GM12873 (cell line): ENCODE data around the gene GLIS1.

ENCODE experiments used
- TF ChIP-seq, protein P1 (sequence below): IDR thresholded peaks from 2 replicates; pipeline ENCODE4 v1.5.1; 2012; ENCODE audit warnings: low read depth, mild to moderate bottlenecking, moderate library complexity, low read length, control low read depth; ENCODE audit not compliant: insufficient read depth; ENCODE audit errors: missing control alignments

The GLIS1 gene

DNA sequence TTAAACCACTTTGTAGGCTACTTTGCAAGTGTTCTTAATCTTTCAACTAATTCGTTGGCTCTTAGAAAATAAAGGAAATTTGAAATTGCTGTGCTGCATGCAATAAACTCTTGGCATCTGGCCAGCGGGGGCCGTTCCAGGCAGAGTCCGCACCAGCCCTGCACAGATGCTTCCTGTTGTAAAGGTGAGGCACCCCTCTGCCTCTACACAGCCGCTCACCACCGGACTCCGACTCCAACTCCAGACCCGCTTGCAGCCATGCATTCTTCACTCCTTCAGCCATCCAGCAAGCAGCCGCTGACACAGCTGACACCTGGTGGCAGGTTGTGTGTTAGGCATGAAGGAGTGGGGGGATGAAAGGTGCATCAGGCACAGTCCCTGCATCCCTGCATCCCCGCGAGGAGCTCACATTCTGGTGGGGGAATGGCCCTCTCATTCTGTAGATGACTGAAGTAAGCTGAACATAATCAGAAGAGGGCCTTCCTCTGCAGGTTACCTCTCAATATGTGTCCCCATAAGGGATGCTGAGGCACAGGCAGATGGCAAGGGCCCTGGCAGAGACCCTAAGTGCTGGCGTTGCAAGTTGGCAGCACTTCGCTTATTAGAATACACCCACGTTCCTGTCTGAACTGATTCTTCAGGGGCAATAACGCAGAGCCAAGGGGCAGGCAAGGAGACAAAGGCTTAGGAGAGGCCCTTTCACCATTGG, 56.8 kb downstream of the GLIS1 start:
- TF ChIP-seq, protein P1, sequence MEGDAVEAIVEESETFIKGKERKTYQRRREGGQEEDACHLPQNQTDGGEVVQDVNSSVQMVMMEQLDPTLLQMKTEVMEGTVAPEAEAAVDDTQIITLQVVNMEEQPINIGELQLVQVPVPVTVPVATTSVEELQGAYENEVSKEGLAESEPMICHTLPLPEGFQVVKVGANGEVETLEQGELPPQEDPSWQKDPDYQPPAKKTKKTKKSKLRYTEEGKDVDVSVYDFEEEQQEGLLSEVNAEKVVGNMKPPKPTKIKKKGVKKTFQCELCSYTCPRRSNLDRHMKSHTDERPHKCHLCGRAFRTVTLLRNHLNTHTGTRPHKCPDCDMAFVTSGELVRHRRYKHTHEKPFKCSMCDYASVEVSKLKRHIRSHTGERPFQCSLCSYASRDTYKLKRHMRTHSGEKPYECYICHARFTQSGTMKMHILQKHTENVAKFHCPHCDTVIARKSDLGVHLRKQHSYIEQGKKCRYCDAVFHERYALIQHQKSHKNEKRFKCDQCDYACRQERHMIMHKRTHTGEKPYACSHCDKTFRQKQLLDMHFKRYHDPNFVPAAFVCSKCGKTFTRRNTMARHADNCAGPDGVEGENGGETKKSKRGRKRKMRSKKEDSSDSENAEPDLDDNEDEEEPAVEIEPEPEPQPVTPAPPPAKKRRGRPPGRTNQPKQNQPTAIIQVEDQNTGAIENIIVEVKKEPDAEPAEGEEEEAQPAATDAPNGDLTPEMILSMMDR, result peak; percentile 67

DNA sequence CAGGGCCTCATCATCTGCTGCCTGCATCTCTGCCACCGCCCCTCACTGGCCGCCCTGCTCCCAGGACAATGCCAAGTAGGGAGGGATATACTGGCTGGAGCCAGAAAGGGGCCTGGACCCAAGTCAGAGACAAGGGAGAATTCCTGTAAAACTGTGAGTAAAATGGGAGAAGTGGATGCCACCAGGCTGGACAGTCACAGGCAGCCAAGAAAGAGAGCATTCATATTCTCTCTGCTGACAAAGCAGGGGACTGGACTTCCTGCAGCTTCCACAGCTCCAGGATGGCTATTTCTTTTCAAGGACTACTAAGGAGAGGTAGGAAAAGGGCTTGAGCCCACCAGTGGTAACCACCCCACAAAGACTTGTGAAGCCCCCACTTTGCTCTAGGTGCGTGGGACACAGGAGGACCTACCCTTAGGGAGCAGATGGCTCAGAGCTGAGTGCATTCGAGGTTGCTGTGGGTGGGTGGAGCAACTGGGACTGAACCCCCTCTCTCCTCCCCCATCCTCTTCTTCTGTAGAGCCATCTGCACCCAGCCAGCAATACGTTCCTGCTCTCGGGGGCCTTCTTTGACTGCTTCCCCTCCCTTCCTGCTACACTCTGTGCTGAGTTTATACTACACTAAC, 57.5 kb downstream of the GLIS1 start:
- TF ChIP-seq, protein P1, result no peak

DNA sequence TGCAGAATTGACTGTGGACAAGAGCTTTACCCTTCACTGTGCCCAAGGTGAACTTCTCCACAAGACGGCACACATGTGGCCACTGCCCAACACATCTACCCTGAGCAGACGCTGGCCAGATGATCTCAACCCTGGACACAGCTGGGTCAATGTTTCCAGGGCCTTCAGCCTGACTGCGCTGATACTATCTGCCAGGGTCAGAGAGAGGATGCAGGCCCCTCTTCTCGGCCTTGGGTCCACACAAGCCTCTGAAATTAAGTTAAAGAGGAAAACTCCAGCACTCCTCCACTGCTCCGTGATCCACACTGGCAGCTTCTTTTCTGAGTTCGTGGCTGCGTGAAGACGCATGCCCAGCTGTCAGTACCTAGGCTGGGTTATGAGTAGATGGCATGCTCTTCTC, 58.1 kb downstream of the GLIS1 start:
- TF ChIP-seq, protein P1, result no peak

DNA sequence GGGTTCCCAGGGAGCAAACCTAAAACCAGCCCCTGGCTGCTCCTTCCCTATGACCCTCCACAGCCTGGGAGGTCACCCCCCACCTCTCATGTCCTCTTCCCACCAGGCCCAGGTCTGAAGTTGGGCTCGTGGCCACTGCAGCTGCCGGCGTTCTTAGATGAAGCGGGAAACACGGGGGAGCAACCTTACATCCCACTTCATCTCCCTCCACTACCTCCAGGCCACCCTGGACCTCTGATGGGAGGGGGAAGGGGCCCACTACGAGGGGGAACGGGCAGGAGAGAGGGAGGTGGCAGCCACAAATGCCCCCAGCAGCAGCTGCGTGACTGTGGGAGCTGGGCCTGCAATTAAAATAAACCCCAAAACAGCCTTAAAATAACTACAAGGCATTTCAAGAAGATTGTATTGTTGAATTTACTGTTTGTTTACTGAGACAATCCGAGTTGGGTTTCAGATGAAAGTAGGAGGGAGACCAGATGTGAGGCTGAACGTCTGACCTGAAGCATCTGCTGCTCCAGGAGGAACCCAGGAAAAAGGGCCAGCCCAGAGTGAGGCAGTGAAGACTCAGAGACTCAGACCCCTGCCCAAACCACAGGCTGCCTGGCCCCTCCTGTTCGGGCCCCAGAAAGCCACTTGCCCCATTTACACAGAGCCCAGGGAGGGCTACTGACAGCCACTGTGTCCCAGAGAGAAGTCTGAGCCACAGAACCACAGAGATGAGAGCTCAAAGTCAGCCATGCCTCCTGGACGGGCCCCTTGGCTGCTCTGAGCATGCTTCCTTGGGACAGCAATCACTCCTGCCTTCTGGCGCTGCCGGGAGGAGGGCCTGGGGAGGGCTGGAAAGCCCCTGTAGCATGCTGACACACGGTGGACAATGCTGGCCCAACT, 59.8 kb downstream of the GLIS1 start:
- TF ChIP-seq, protein P1, result no peak

DNA sequence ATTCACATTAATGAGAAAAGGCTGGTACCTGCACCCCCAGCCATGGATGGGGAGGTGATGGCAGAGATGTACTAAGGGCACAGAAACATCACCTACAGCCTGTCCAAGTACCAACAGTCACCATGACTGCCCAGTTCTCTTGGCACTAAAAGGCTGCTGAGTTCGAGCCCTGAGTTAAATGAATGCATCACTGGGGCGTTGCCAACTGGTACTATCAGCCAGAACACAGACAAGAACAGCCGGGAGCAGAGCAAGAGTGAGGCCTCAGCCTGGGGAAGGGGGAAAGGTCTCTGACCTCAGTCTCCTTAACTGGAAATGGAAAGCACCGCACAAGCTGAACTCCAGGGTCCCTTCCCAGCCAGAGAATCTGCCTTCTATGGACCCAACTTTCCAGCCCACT, 60.5 kb downstream of the GLIS1 start:
- TF ChIP-seq, protein P1, result no peak

DNA sequence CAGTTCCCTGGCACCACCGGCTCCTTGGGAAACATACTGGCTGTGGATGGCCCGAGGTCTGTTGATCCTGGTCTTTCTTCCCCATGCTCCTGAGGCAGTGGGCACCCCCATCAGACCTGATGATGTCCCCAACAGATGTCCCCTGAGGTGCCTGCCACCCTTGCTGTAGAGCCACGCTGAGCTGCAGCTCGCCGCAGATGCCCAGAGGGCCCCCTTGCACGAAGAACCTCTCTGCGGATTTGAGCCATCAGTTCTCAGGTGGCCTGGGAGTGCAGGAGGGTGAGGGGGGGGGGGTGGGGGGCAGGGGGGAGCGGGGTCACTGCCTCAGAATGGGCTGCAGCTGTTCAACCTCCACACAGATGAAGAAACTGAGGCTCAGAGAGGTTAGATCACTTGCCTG, 60.9 kb downstream of the GLIS1 start:
- TF ChIP-seq, protein P1, result no peak

DNA sequence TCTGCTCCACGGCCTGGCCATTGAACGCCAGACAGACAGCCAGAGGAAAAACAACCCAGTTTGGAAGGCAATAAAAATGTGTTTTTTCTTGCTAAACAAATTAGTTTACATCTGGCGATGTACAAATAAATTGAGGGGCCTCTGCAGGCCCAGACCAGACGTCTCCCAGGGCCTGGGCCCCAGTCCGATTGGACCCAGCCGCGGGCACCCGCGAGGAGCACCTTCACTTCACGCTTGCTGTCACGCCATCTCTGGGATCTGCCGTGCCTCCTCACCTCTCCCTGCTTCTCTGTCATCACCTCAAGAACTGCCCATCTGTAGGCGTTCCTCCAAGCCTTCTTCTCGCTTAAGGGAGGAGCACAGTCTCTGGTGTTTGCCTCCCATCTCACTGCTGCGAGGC, 61.5 kb downstream of the GLIS1 start:
- TF ChIP-seq, protein P1, result no peak
